CD8-positive, alpha-beta memory T cell (primary cell): ENCODE measurements around the gene ENDOG. TPM values are rescaled to one million over a fixed set of nuclear protein-coding genes. Genes with fewer than 3 reads are reported as not detected.
A peak's percentile ranks its signal among the peaks of the same experiment; 100 is the strongest.
"Not testable (repeated sequence)": the region's sequence is repeated elsewhere in the genome, so short reads cannot be mapped to it uniquely, and the experiment has no call there.

Experiments used
- CTCF ChIA-PET: fragments of 350-600 bp; sonication (Branson Sonifier 250); formaldehyde crosslinking; loops from one replicate; lab custom pipeline; 2021; ENCODE audit warnings: antibody characterized with exemption; lab: Charles Lee
- POLR2A ChIA-PET: fragments of 350-600 bp; sonication (Branson Sonifier 250); formaldehyde crosslinking; loops from one replicate; lab custom pipeline; 2021; ENCODE audit warnings: antibody characterized with exemption; lab: Charles Lee
- DNase-seq, 5 donors: peaks; one replicate each; pipeline versions ENCODE4 v3.0.0 to v3.0.0-alpha.2; 2020 to 2022; ENCODE audit warnings: mixed read lengths in 1 of 5
- H3K27ac ChIP-seq: one replicate; pipeline ENCODE4 v1.7.0; 2013; ENCODE audit warnings: low read depth, mild to moderate bottlenecking, low read length, moderate library complexity
- H3K27me3 ChIP-seq: 2 replicates; pipeline ENCODE4 v1.7.0; 2013; ENCODE audit warnings: low read length, mild to moderate bottlenecking; ENCODE audit not compliant: insufficient read depth, poor library complexity, severe bottlenecking
- H3K36me3 ChIP-seq: 2 replicates; pipeline ENCODE4 v1.7.0; 2013; ENCODE audit warnings: mild to moderate bottlenecking, low read length, moderate library complexity; ENCODE audit not compliant: insufficient read depth
- H3K4me1 ChIP-seq: 2 replicates; pipeline ENCODE4 v1.7.0; 2013; ENCODE audit warnings: mild to moderate bottlenecking, low read length, moderate library complexity; ENCODE audit not compliant: insufficient read depth
- H3K4me3 ChIP-seq: 2 replicates; pipeline ENCODE4 v1.7.0; 2013; ENCODE audit warnings: mild to moderate bottlenecking, low read length
- H3K9me3 ChIP-seq: 2 replicates; pipeline ENCODE4 v1.7.0; 2013; ENCODE audit warnings: mild to moderate bottlenecking, low read length
- H3K27ac Mint-ChIP-seq, 8 donors: one replicate each; pipeline ENCODE4 v1.8.0; 2020 to 2021; ENCODE audit warnings: mixed read lengths in 8 of 8, mild to moderate bottlenecking in 6 of 8, inconsistent platforms in 3 of 8, moderate library complexity in 3 of 8
- H3K27me3 Mint-ChIP-seq, 2 donors: one replicate each; pipeline ENCODE4 v1.8.0; 2020 to 2021; ENCODE audit warnings: mixed read lengths in 2 of 2, mild to moderate bottlenecking in 1 of 2, moderate library complexity in 1 of 2
- H3K36me3 Mint-ChIP-seq, 3 donors: one replicate each; pipeline ENCODE4 v1.8.0; 2020 to 2021; ENCODE audit warnings: mixed read lengths in 3 of 3, inconsistent platforms in 1 of 3, mild to moderate bottlenecking in 1 of 3
- H3K4me1 Mint-ChIP-seq, 3 donors: one replicate each; pipeline ENCODE4 v1.8.0; 2020 to 2021; ENCODE audit warnings: mixed read lengths in 3 of 3, inconsistent platforms in 1 of 3, mild to moderate bottlenecking in 1 of 3
- H3K4me3 Mint-ChIP-seq, 7 donors: one replicate each; pipeline ENCODE4 v1.8.0; 2020 to 2021; ENCODE audit warnings: mixed read lengths in 7 of 7, mild to moderate bottlenecking in 6 of 7, moderate library complexity in 4 of 7, inconsistent platforms in 2 of 7
- H3K9me3 Mint-ChIP-seq, 5 donors: one replicate each; pipeline ENCODE4 v1.8.0; 2020 to 2022; ENCODE audit warnings: mixed read lengths in 5 of 5, mild to moderate bottlenecking in 3 of 5, moderate library complexity in 2 of 5, inconsistent platforms in 1 of 5
- polyA plus RNA-seq: library from polyadenylated mRNA; unstranded; fragments of 300-500 nt; fragmentation: Illumina TruSeq; gene quantifications from one replicate; pipeline ENCODE4 v1.2.3, GENCODE V29; 2021
- total RNA-seq, 2 experiments: library from RNA; stranded (reverse); gene quantifications; one replicate each; pipeline ENCODE4 v1.2.3, GENCODE V29; 2021

The ENDOG gene
- total and polyA plus RNA-seq, 3 experiments from 2014 or later: 22.3 to 29.6 (median 23.3) TPM

DNA sequence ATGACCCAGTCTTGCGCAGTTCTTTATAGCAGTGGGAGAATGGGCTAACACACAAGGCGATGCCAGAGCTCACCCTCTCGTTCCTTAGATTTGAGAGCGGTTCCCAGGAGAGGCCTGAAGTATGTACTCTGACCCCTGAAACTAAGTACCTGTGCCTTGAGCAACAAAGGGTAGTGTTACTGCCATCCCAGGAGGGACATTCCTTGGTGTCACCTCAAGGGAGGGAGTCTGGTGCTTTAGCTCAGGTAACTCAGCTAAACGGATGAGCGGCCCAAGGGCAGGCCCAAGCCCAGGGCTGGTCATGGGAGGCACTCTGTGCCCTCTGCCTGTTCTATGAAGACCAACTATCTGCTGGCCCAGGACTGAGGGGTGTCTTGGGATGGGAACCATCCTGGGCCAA, 43.2 kb downstream of the ENDOG start:
- peaks cover 0 to 3% (median 3%) of the 10 kb centered on the region in 3 donors for H3K36me3 Mint-ChIP-seq
- no peaks in the 10 kb centered on the region for H3K9me3 Mint-ChIP-seq
- no peaks in the 10 kb centered on the region for H3K36me3 ChIP-seq
- H3K9me3 ChIP-seq: no peaks in the 10 kb centered on the region
- no peak overlapping the region for H3K4me3 Mint-ChIP-seq
- H3K27me3 Mint-ChIP-seq: no peaks in the 10 kb centered on the region
- H3K27me3 ChIP-seq: no peaks in the 10 kb centered on the region
- ChIA-PET CTCF (interaction anchor here (1.0 to 9.2 kb wide), 5 partner anchors 41 to 65 kb away, joined by 3 to 155 read pairs (median 5); partner anchors contain the start of genes ENDOG and PHYHD1), POLR2A (interaction anchor here (0.8 kb wide), 1 partner anchor 43 kb away, joined by 3 read pairs; the partner anchor contains the start of gene ENDOG)
- H3K27ac ChIP-seq: no peak overlapping the region
- H3K27ac Mint-ChIP-seq: no peak overlapping the region
- H3K4me1 ChIP-seq: peaks cover 5% of the 10 kb centered on the region
- peaks cover 3 to 6% (median 4%) of the 10 kb centered on the region in 3 donors for H3K4me1 Mint-ChIP-seq
- DNase-seq: no peak
- no peak overlapping the region for H3K4me3 ChIP-seq

DNA sequence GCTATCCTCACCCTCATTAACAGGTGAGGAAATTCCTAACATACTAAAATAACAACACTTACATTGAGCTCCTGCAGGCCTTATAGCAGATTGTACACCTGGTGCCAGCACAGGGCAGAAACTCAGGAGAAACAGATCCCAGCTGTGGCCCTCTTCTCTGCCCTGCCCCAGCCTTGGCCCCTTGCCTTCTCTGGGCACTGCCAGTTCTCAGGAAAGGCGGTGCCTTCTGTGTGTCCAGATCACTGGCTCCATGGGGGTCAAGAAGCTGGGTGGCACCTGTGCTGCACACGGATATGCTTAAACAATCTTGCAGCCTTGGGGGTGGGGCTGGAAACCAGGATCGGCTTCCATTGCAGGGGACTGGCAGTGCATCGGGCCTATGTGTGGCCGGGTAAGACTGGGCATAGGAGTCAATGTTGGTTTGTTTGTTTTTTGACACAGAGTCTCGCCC, 44.1 kb downstream of the ENDOG start:
- H3K9me3 ChIP-seq: no peaks in the 10 kb centered on the region
- CTCF ChIA-PET: interaction anchor here (1.0 to 9.2 kb wide), 6 partner anchors 10 to 64 kb away, joined by 3 to 155 read pairs (median 4); partner anchors contain the start of genes ENDOG and PHYHD1
- DNase-seq: no peak
- no peak overlapping the region for H3K4me3 ChIP-seq
- Mint-ChIP-seq H3K9me3 (no peaks in the 10 kb centered on the region), H3K27me3 (no peaks in the 10 kb centered on the region), H3K36me3 (peaks cover 0 to 3% (median 0%) of the 10 kb centered on the region in 3 donors), H3K27ac (no peak overlapping the region), H3K4me3 (no peak overlapping the region), H3K4me1 (peaks cover 3 to 6% (median 4%) of the 10 kb centered on the region in 3 donors)
- H3K27me3 ChIP-seq: no peaks in the 10 kb centered on the region
- POLR2A ChIA-PET: no interaction called here
- H3K27ac ChIP-seq: no peak overlapping the region
- peaks cover 5% of the 10 kb centered on the region for H3K4me1 ChIP-seq
- H3K36me3 ChIP-seq: no peaks in the 10 kb centered on the region

DNA sequence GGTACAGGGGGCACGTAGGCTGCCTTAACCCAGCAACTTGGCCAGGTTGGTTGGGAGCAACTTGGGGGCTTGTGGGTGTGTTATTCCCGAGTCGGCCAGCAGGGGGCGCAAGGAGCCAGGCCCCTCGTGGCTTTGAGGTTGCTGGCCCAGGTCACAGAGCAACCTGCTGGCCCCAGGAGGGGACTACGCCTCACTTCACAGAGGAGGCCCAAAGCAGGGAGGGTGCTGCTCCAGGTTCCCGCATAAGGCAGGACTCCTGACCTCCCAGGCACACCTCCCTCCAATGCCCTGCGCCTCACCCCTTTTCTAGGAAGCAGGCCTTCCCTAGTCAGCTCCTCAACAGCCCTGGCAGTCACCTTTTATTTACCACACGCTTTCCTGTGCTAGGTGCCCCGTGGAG, 45.3 kb downstream of the ENDOG start:
- no peak overlapping the region for H3K4me3 ChIP-seq
- no peaks in the 10 kb centered on the region for H3K27me3 Mint-ChIP-seq
- H3K4me1 ChIP-seq: peaks cover 5% of the 10 kb centered on the region
- no peaks in the 10 kb centered on the region for H3K9me3 Mint-ChIP-seq
- peak; percentile 72 to 87 (median 78) for DNase-seq
- peak overlapping the region in 5 of 8 donors; percentile 41 to 78 (median 61) for H3K27ac Mint-ChIP-seq
- ChIA-PET POLR2A (interaction anchor here (0.6 kb wide), 1 partner anchor 11 kb away, joined by 3 read pairs; no protein-coding TSS in a partner anchor), CTCF (interaction anchor here (0.9 to 9.2 kb wide), 6 partner anchors 11 to 62 kb away, joined by 3 to 155 read pairs (median 4); partner anchors contain the start of genes ENDOG, KYAT1 and PHYHD1)
- no peaks in the 10 kb centered on the region for H3K27me3 ChIP-seq
- peaks cover 0 to 3% (median 0%) of the 10 kb centered on the region in 3 donors for H3K36me3 Mint-ChIP-seq
- H3K9me3 ChIP-seq: no peaks in the 10 kb centered on the region
- peaks cover 3 to 6% (median 4%) of the 10 kb centered on the region in 3 donors for H3K4me1 Mint-ChIP-seq
- H3K36me3 ChIP-seq: no peaks in the 10 kb centered on the region
- no peak overlapping the region for H3K4me3 Mint-ChIP-seq
- no peak overlapping the region for H3K27ac ChIP-seq

DNA sequence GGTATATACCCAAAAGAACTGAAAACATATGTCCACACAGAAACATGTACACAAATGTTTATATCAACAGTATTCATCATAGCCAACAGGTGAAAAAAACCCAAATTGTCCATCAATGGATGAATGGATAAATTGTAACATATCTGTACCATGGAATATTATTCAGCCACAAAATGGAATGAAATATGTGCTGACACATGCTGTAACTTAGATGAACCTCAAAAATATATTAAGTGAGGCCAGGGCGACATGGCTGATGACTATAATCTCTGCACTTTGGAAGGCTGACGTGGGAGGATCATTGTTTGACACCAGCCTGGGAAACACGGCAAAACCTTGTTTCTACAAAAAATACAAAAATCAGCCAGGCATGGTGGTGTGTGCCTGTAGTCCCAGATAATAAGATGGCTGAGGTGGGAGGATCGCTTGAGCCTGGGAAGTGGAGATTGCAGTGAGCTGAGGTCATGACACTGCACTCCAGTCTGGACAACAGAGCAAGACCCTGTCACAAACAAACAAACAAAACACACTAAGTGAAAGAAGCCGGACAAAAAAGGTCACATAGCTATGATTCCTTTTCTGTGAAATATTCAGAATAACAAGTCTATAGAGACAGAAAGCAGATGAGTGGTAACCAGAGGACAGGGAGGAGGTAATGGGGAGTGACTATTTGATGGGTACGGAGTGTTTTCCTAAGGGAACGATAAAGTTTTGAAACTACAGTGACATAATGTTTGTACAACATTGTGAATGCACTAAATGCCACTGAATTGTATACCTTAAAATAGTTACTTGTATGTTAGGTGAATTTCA, 52.0 kb downstream of the ENDOG start:
- no peaks in the 10 kb centered on the region for H3K27me3 ChIP-seq
- no peaks in the 10 kb centered on the region for H3K4me1 ChIP-seq
- Mint-ChIP-seq H3K4me1 (peaks cover 2 to 6% (median 4%) of the 10 kb centered on the region in 3 donors), H3K27me3 (no peaks in the 10 kb centered on the region), H3K9me3 (no peaks in the 10 kb centered on the region), H3K36me3 (peaks cover 0 to 14% (median 0%) of the 10 kb centered on the region in 3 donors), H3K27ac (no peak overlapping the region), H3K4me3 (no peak overlapping the region)
- DNase-seq: no peak
- no peak overlapping the region for H3K4me3 ChIP-seq
- POLR2A ChIA-PET: no interaction called here
- no peak overlapping the region for H3K27ac ChIP-seq
- no peaks in the 10 kb centered on the region for H3K36me3 ChIP-seq
- CTCF ChIA-PET: interaction anchor here (0.7 kb wide), 1 partner anchor 225 kb away, joined by 3 read pairs; no protein-coding TSS in a partner anchor
- H3K9me3 ChIP-seq: no peaks in the 10 kb centered on the region

DNA sequence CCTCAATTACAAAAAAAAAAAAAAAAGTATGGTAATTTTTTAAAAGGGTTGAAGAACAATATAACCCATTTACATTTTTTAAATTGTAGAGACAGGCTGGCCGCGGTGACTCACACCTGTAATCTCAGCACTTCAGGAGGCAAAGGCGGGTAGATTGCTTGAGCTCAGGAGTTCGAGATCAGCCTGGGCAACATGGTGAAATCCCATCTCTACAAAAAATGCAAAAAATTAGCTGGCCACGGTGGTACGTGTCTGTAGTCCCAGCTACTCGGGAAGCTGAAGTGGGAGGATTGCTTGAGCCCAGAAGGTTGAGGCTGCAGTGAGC, 52.6 kb downstream of the ENDOG start:
- H3K27me3 Mint-ChIP-seq, H3K4me1 Mint-ChIP-seq, POLR2A ChIA-PET, H3K4me1 ChIP-seq, H3K4me3 Mint-ChIP-seq, H3K9me3 ChIP-seq, H3K27ac Mint-ChIP-seq, H3K27me3 ChIP-seq, H3K9me3 Mint-ChIP-seq, H3K27ac ChIP-seq, DNase-seq, H3K4me3 ChIP-seq, H3K36me3 ChIP-seq: not testable (repeated sequence)
- CTCF ChIA-PET: interaction anchor here (0.7 to 1.1 kb wide), 2 partner anchors 10 to 225 kb away, joined by 3 read pairs; partner anchors contain the start of gene KYAT1
- H3K36me3 Mint-ChIP-seq: peaks cover 0 to 14% (median 0%) of the 10 kb centered on the region in 3 donors

Other genes with a start within 250 kb of the ENDOG start
- gene DYNC2I2, start 161.7 kb upstream of the ENDOG start, total RNA-seq: 10 to 100 TPM; 67.7 to 68.6 TPM
- gene DYNC2I2, start 161.7 kb upstream of the ENDOG start, polyA plus RNA-seq: 3.0 TPM
- 1,000 to 10,000 TPM in 1 of 2 experiments, 100 to 1,000 TPM in 1; 939 to 1,027 TPM for gene SET, start 129.3 kb upstream of the ENDOG start, total RNA-seq
- 229 TPM for gene SET, start 129.3 kb upstream of the ENDOG start, polyA plus RNA-seq
- gene PKN3, start 116.0 kb upstream of the ENDOG start, total RNA-seq: 1 to 10 TPM; 7.5 to 7.9 TPM
- 1.4 TPM for gene PKN3, start 116.0 kb upstream of the ENDOG start, polyA plus RNA-seq
- 10 to 100 TPM; 76.1 to 82.0 TPM for gene ZDHHC12, start 94.4 kb upstream of the ENDOG start, total RNA-seq
- 67.3 TPM for gene ZDHHC12, start 94.4 kb upstream of the ENDOG start, polyA plus RNA-seq
- 10 to 100 TPM; 18.3 to 18.7 TPM for gene ZER1, start 46.6 kb upstream of the ENDOG start, total RNA-seq
- 46.2 TPM for gene ZER1, start 46.6 kb upstream of the ENDOG start, polyA plus RNA-seq
- 10 to 100 TPM; 23.0 to 24.6 TPM for gene TBC1D13, start 31.2 kb upstream of the ENDOG start, total RNA-seq
- 36.8 TPM for gene TBC1D13, start 31.2 kb upstream of the ENDOG start, polyA plus RNA-seq
- gene SPOUT1, start 11.3 kb downstream of the ENDOG start, total RNA-seq: 100 to 1,000 TPM; 137 to 143 TPM
- 77.3 TPM for gene SPOUT1, start 11.3 kb downstream of the ENDOG start, polyA plus RNA-seq
- 10 to 100 TPM in 1 of 2 experiments, 1 to 10 TPM in 1; 8.9 to 10.4 TPM for gene KYAT1, start 63.5 kb downstream of the ENDOG start, total RNA-seq
- gene KYAT1, start 63.5 kb downstream of the ENDOG start, polyA plus RNA-seq: 8.8 TPM
- gene LRRC8A, start 63.6 kb downstream of the ENDOG start, total RNA-seq: 10 to 100 TPM; 27.3 to 27.6 TPM
- gene LRRC8A, start 63.6 kb downstream of the ENDOG start, polyA plus RNA-seq: 42.7 TPM
- under 1 TPM in 1 of 2 experiments, not detected in 1; 0.20 TPM for gene PHYHD1, start 102.5 kb downstream of the ENDOG start, total RNA-seq
- gene PHYHD1, start 102.5 kb downstream of the ENDOG start, polyA plus RNA-seq: 0.64 TPM
- 10 to 100 TPM; 15.3 to 17.1 TPM for gene DOLK, start 129.1 kb downstream of the ENDOG start, total RNA-seq
- 6.8 TPM for gene DOLK, start 129.1 kb downstream of the ENDOG start, polyA plus RNA-seq
- 100 to 1,000 TPM; 144 to 150 TPM for gene NUP188, start 129.2 kb downstream of the ENDOG start, total RNA-seq
- 41.3 TPM for gene NUP188, start 129.2 kb downstream of the ENDOG start, polyA plus RNA-seq
- 10 to 100 TPM; 55.0 to 58.3 TPM for gene SH3GLB2, start 209.8 kb downstream of the ENDOG start, total RNA-seq
- gene SH3GLB2, start 209.8 kb downstream of the ENDOG start, polyA plus RNA-seq: 36.2 TPM
- 10 to 100 TPM; 35.5 to 38.8 TPM for gene MIGA2, start 218.1 kb downstream of the ENDOG start, total RNA-seq
- 13.0 TPM for gene MIGA2, start 218.1 kb downstream of the ENDOG start, polyA plus RNA-seq